GM12878 (cell line): Measurements from ENCODE around the gene TWIST1. TPM values are rescaled to one million over a fixed set of nuclear protein-coding genes. Genes with fewer than 3 reads are reported as not detected.

ENCODE experiments used
- ATAC-seq: fragments of 200-7000 bp; cut with Tn5 transposase; 3 replicates; pipeline ENCODE4 v1.9.1; 2020; ENCODE audit warnings: mild to moderate bottlenecking, moderate library complexity
- BruUV-seq: library from RNA; stranded (reverse); fragments of 400-500 nt; replicated peaks from 2 replicates; lab custom pipeline; 2021; lab: Mats Ljungman, UMichigan
- CTCF ChIA-PET: fragments of 300-600 bp; sonication (Branson Sonifier 250); formaldehyde crosslinking; extraction: SDS; loops from one replicate; lab custom pipeline; 2021; ENCODE audit warnings: inconsistent platforms; lab: Yijun Ruan, JAX
- POLR2A ChIA-PET: fragments of 350-600 bp; formaldehyde crosslinking; extraction: SDS; loops from one replicate; lab custom pipeline; 2021; ENCODE audit warnings: inconsistent platforms; lab: Charles Lee
- RAD21 ChIA-PET: fragments of 300-600 bp; sonication (Branson Sonifier 250); formaldehyde crosslinking; loops from one replicate; lab custom pipeline; 2023; ENCODE audit warnings: antibody characterized with exemption; ENCODE audit not compliant: unreplicated experiment; lab: Charles Lee
- SMC1A ChIA-PET: fragments of 300-600 bp; sonication (Branson Sonifier 250); formaldehyde crosslinking; loops from one replicate; lab custom pipeline; 2023; ENCODE audit not compliant: unreplicated experiment, uncharacterized antibody; lab: Charles Lee
- DNase-seq: peaks from one replicate; pipeline ENCODE4 v3.0.0-alpha.2; 2011; ENCODE audit warnings: low read depth, low spot score
- FAIRE-seq: peaks from 3 replicates; lab custom pipeline; 2011; peaks lifted over from hg19 to GRCh38; lab: Jason Lieb, UNC
- H2AFZ ChIP-seq: 2 replicates; pipeline ENCODE4 v1.6.0; 2011; ENCODE audit warnings: low read depth, low read length, control low read depth; ENCODE audit not compliant: control insufficient read depth
- H3K27ac ChIP-seq: 2 replicates; pipeline ENCODE4 v1.5.1; 2011; ENCODE audit warnings: control low read depth; ENCODE audit not compliant: control insufficient read depth, insufficient read depth
- H3K27me3 ChIP-seq, 2 experiments: replicated peaks in 1 of 2; 2 replicates each; pipeline versions ENCODE4 v1.6.0 to v1.6.1; 2011; ENCODE audit warnings: low read length in 1 of 2; ENCODE audit not compliant: control insufficient read depth in 2 of 2, insufficient read depth in 2 of 2
- H3K36me3 ChIP-seq, 2 experiments: 2 replicates each; pipeline ENCODE4 v1.5.1; 2011; ENCODE audit warnings: low read length in 1 of 2; ENCODE audit not compliant: control insufficient read depth in 2 of 2, insufficient read depth in 2 of 2
- H3K4me1 ChIP-seq: 2 replicates; pipeline ENCODE4 v1.6.1; 2011; ENCODE audit warnings: mild to moderate bottlenecking, low read length, moderate library complexity, mixed read lengths; ENCODE audit not compliant: control insufficient read depth, insufficient read depth
- H3K4me2 ChIP-seq: 2 replicates; pipeline ENCODE4 v1.6.0; 2011; ENCODE audit warnings: control low read depth; ENCODE audit not compliant: control insufficient read depth, insufficient read depth
- H3K4me3 ChIP-seq: fragments of 200-600 bp; sonication (generic); 2 replicates; pipeline ENCODE4 v1.5.1; 2016
- H3K79me2 ChIP-seq: 2 replicates; pipeline ENCODE4 v1.6.0; 2011; ENCODE audit warnings: low read length; ENCODE audit not compliant: control insufficient read depth, insufficient read depth
- H3K9ac ChIP-seq: 2 replicates; pipeline ENCODE4 v1.8.0; 2011; ENCODE audit warnings: low read length, control low read depth, mixed read lengths; ENCODE audit not compliant: control insufficient read depth, insufficient read depth
- H3K9me3 ChIP-seq: replicated peaks from 3 replicates; pipeline ENCODE4 v1.5.1; 2011; ENCODE audit warnings: mild to moderate bottlenecking, low read length; ENCODE audit not compliant: control insufficient read depth, insufficient read depth
- H4K20me1 ChIP-seq: 2 replicates; pipeline ENCODE4 v1.6.0; 2011; ENCODE audit not compliant: control insufficient read depth, insufficient read depth
- ASH2L ChIP-seq: fragments of 300-600, 200-600 bp; sonication (generic); IDR thresholded peaks from 2 replicates; pipeline ENCODE4 v1.6.1; 2017; ENCODE audit warnings: low read depth, mild to moderate bottlenecking, borderline replicate concordance
- CHD4 ChIP-seq: fragments of 200-600 bp; sonication (generic); IDR thresholded peaks from 2 replicates; pipeline ENCODE4 v1.6.1; 2016; ENCODE audit warnings: mild to moderate bottlenecking
- ESRRA ChIP-seq: IDR thresholded peaks from 2 replicates; pipeline ENCODE4 v1.6.1; 2012; ENCODE audit warnings: mild to moderate bottlenecking, low read length, improper control_type of control experiment
- FOXK2 ChIP-seq: fragments of 450-650 bp; IDR thresholded peaks from 2 replicates; pipeline ENCODE4 v1.6.1; 2017; ENCODE audit warnings: mild to moderate bottlenecking, moderate library complexity
- GABPA ChIP-seq: IDR thresholded peaks from 2 replicates; pipeline ENCODE4 v1.6.1; 2014; ENCODE audit warnings: antibody characterized with exemption, low read depth, mild to moderate bottlenecking, inconsistent platforms
- HDAC2 ChIP-seq: fragments of 200-600 bp; sonication (generic); IDR thresholded peaks from 2 replicates; pipeline ENCODE4 v1.6.1; 2017
- HDAC6 ChIP-seq: fragments of 200-600 bp; sonication (generic); IDR thresholded peaks from one replicate; pipeline ENCODE4 v1.8.0; 2017; ENCODE audit warnings: antibody characterized with exemption; ENCODE audit not compliant: unreplicated experiment
- IKZF2 ChIP-seq, 2 experiments: fragments of 450-650 bp; IDR thresholded peaks; 2 replicates each; pipeline ENCODE4 v1.6.1; 2017; ENCODE audit warnings: mild to moderate bottlenecking in 2 of 2, moderate library complexity in 2 of 2
- NFXL1 ChIP-seq: fragments of 450-650 bp; IDR thresholded peaks from 2 replicates; pipeline ENCODE4 v1.6.1; 2017; ENCODE audit warnings: antibody characterized with exemption, mild to moderate bottlenecking, borderline replicate concordance
- NFYB ChIP-seq: IDR thresholded peaks from 2 replicates; pipeline ENCODE4 v1.6.1; 2011; ENCODE audit warnings: low read depth, mild to moderate bottlenecking, low read length, improper control_type of control experiment, moderate library complexity; ENCODE audit not compliant: insufficient read depth
- NR2C1 ChIP-seq: fragments of 450-650 bp; IDR thresholded peaks from 2 replicates; pipeline ENCODE4 v1.6.1; 2017; ENCODE audit warnings: antibody characterized with exemption, mild to moderate bottlenecking, moderate library complexity
- POLR2AphosphoS2 ChIP-seq: IDR thresholded peaks from 2 replicates; pipeline ENCODE4 v1.6.1; 2011; ENCODE audit warnings: low read depth, mild to moderate bottlenecking, low read length, improper control_type of control experiment, moderate library complexity
- SIN3A ChIP-seq: IDR thresholded peaks from 2 replicates; pipeline ENCODE4 v1.6.1; 2012; ENCODE audit warnings: low read depth, low read length, improper control_type of control experiment
- SMC3 ChIP-seq: IDR thresholded peaks from 2 replicates; pipeline ENCODE4 v1.6.1; 2011; ENCODE audit warnings: low read length, improper control_type of control experiment, borderline replicate concordance
- SREBF1 ChIP-seq: IDR thresholded peaks from 2 replicates; pipeline ENCODE4 v1.6.1; 2012; ENCODE audit warnings: mild to moderate bottlenecking, low read length
- SUZ12 ChIP-seq: fragments of 200-600 bp; sonication (generic); IDR thresholded peaks from one replicate; pipeline ENCODE4 v1.6.1; 2018; ENCODE audit warnings: antibody characterized with exemption, mild to moderate bottlenecking; ENCODE audit not compliant: unreplicated experiment
- TBL1XR1 ChIP-seq: IDR thresholded peaks from 2 replicates; pipeline ENCODE4 v1.6.1; 2012; ENCODE audit warnings: low read depth, low read length, improper control_type of control experiment
- ZNF217 ChIP-seq: fragments of 450-650 bp; IDR thresholded peaks from 2 replicates; pipeline ENCODE4 v1.6.1; 2017; ENCODE audit warnings: antibody characterized with exemption, mild to moderate bottlenecking
- ZNF274 ChIP-seq: IDR thresholded peaks from one replicate; pipeline ENCODE4 v1.8.0; 2011; ENCODE audit not compliant: insufficient read length, insufficient read depth
- ZSCAN29 ChIP-seq: fragments of 450-650 bp; IDR thresholded peaks from 2 replicates; pipeline ENCODE4 v1.6.1; 2017; ENCODE audit warnings: mild to moderate bottlenecking, moderate library complexity
- WGBS: methylation state at CpG from one replicate; pipeline ENCODE4 v1.1.6; 2016; ENCODE audit warnings: low lambda C conversion rate; ENCODE audit not compliant: insufficient replicate concordance, insufficient coverage; ENCODE audit errors: missing lambda C conversion rate; 5-methylcytosine and 5-hydroxymethylcytosine counted together
- in situ Hi-C: fragments of 300-500 bp; cut with MboI; formaldehyde crosslinking; loops from 9 replicates; pipeline ENCODE4 v1.14.3; 2018; ENCODE audit warnings: mixed read lengths
- intact Hi-C: fragments of 100-400 bp; cut with micrococcal nuclease; formaldehyde crosslinking; loops from one replicate; pipeline ENCODE4 v1.14.2; 2022; ENCODE audit not compliant: unreplicated experiment
- polyA plus RNA-seq, 11 experiments: library from polyadenylated mRNA; depleted of rRNA in 4 of 11; unstranded in 6 of 11; stranded (reverse) in 5 of 11; fragments of >200 nt; fragmentation: Nextera tagmentation in 4 of 11; fragmentation: Illumina TruSeq in 1 of 11; extraction: Ambion mirVana in 4 of 11; extraction: Trizol in 1 of 11; gene quantifications; 1 replicate in 1 of 11; 2 replicates in 10 of 11; pipeline versions ENCODE4 v1.2.1 to v1.2.3, GENCODE V29; 2011 to 2016; ENCODE audit warnings: inconsistent platforms in 2 of 11, missing spikeins in 2 of 11, low read depth in 1 of 11
- total RNA-seq, 4 experiments: library from RNA; depleted of rRNA in 3 of 4; stranded (reverse); fragments of >200 nt in 3 of 4; fragmentation: Illumina TruSeq in 1 of 4; extraction: Trizol in 1 of 4; gene quantifications; 2 replicates each; pipeline versions ENCODE4 v1.2.1 to v1.2.3, GENCODE V29; 2013 to 2021

Gene TWIST1
- total and polyA plus RNA-seq, 10 of the 15 experiments (the other 5 are each of a cell fraction or from before 2014, with no cell fraction given): not detected

DNA sequence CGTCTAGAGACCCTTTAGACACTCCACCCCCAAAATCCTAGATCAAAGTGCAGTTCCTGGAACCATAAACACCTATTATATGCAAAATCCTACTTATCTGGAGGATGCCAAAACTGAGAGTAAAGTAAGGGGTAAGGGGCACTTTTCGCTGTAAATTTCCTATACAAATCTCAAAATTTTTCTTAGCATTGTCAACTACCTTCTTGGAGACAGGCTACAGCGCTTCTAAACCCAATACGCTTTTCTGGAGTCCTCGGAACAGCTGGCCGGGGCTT, 10.4 kb downstream of the TWIST1 start:
- Histone ChIP-seq H3K9ac (no peak overlapping the region), H3K4me2 (no peak overlapping the region), H3K4me3 (no peak overlapping the region), H4K20me1 (no peaks in the 10 kb centered on the region), H3K4me1 (no peaks in the 10 kb centered on the region; the same call in 1 of the 2 replicates), H3K27ac (no peak overlapping the region), H3K36me3 (no peaks in the 10 kb centered on the region), H3K27me3 (peaks cover 8 to 19% of the 10 kb centered on the region in 2 experiments), H3K79me2 (no peaks in the 10 kb centered on the region), H3K9me3 (no peaks in the 10 kb centered on the region; the same call in 1 of the 3 replicates), H2AFZ (no peak overlapping the region)
- in situ Hi-C loops: loop anchor here (25.0 kb wide), 1 partner anchor 555 kb away; no protein-coding TSS in a partner anchor
- WGBS: 1% methylated on average over 6 of the region's 6 CpGs
- intact Hi-C loops: no loop called here
- ChIA-PET POLR2A (no interaction called here), RAD21 (no interaction called here), CTCF (no interaction called here), SMC1A (interaction anchor here (1.2 kb wide), 1 partner anchor 11 kb away, joined by 3 read pairs; no protein-coding TSS in a partner anchor)
- DNase-seq (no peak), FAIRE-seq (no peak), ATAC-seq (no peak)
- BruUV-seq: no TSS peak
- no peak for TF ChIP-seq FOXK2
- no peak for TF ChIP-seq TBL1XR1
- no peak for TF ChIP-seq ESRRA
- TF ChIP-seq SIN3A: no peak
- no peak for TF ChIP-seq NFYB
- TF ChIP-seq SREBF1: no peak
- TF ChIP-seq ZNF217: no peak
- no peak for TF ChIP-seq NR2C1
- TF ChIP-seq ZNF274: no peak
- no peak for TF ChIP-seq NFXL1
- no peak for TF ChIP-seq SMC3
- no peak for TF ChIP-seq ASH2L
- no peak for TF ChIP-seq GABPA
- TF ChIP-seq SUZ12: no peak
- no peak for TF ChIP-seq HDAC6
- TF ChIP-seq CHD4: no peak
- no peak for TF ChIP-seq IKZF2 (IDR thresholded peaks at IDR 0.05)
- no peak for TF ChIP-seq POLR2AphosphoS2
- no peak for TF ChIP-seq ZSCAN29
- TF ChIP-seq HDAC2: no peak
